ENCODE data around the gene SYMPK.

The SYMPK gene

DNA sequence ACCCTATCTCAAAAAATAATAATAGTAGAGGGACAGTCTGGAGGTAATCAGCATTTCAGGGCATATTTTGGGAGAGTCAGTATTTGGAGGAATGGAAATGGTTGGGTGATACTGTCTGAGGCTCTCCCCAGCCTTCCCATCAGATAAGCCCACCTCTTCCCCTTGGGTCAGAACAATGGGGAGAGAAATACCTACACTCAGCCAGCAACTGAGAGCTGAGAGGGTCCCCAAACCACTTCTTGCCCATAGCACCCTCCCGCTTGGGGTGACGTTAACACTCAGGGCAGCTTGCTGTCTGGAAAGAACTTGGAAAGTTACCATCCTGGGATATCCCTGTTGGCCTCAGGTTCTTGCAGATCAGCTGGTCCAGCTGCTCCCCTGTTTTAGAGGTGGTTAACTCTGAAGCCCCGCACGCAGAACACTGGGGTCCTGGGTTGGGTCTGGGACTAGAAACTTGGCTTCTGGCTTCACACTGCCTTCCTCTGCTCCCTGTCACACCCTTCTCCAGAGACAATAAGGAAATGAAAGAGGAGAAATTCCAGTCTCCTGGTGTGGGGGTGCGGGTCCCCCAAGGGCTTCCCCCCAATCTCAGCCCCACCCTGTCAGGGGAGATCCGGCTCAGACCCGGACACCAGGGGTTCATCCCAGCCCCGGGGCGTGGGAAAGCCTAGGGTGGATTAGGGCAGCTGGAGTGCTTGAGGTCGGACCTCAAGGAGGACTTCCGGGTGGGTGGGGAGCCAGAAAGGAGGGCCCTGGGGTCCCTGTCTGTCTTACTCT is 3.6 kb upstream of the SYMPK start:
- no peak for DNase-seq

DNA sequence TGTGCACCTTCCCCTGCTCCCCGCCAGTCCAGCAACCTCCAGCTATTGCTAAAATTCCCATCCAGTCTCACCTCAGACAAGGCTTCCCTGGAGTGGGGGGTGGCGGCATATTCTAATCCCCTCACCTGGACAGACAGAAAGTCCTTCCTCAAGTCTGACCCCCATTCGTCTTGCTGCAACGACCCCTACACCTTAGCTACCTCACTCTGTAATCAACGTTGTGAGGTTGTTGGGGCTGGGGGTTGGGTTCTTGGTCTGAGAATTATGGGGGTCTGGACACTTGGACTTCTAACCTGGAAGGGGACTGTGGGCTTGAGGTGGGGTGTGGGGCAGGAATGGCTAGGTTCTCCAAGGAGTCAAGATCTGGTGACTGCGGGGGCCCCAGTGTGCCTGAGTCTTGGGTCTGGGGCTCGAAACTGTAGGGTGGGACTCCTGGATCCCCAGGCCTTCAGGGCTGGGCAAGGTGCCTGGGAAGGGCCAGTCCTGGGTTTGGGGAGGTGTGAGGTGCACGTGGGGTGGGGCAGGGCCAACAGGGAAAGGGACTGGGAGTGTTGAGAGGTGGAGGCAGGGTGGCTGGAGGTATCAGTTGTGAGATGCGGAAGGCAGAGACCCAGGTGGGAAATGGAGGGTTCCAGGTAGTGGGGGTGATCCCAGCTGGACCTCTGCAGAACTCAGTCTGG is 2.5 kb upstream of the SYMPK start:
- DNase-seq: no peak

DNA sequence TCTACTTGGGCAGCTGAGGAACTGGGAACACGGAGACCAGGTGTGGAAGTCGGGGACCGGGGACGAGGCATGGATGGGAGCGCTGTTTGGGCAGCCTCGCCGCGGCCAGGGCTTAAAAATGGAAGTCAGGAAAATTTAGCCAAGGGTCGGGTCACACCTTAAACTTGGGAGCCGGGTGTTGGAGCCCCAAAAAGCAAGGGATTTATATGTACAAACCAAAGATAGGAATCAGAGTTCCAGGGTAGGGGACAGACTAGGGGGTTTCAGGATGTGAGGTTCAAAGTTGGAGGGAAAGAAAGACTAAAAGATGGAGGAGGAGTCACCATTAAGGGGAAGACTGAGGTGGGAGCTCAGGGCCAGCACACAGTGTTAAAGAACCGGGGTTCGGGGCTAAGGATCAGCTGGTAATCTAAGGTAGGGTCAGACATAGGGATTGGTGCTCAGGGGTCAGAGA is 1.7 kb upstream of the SYMPK start:
- DNase-seq: no peak

DNA sequence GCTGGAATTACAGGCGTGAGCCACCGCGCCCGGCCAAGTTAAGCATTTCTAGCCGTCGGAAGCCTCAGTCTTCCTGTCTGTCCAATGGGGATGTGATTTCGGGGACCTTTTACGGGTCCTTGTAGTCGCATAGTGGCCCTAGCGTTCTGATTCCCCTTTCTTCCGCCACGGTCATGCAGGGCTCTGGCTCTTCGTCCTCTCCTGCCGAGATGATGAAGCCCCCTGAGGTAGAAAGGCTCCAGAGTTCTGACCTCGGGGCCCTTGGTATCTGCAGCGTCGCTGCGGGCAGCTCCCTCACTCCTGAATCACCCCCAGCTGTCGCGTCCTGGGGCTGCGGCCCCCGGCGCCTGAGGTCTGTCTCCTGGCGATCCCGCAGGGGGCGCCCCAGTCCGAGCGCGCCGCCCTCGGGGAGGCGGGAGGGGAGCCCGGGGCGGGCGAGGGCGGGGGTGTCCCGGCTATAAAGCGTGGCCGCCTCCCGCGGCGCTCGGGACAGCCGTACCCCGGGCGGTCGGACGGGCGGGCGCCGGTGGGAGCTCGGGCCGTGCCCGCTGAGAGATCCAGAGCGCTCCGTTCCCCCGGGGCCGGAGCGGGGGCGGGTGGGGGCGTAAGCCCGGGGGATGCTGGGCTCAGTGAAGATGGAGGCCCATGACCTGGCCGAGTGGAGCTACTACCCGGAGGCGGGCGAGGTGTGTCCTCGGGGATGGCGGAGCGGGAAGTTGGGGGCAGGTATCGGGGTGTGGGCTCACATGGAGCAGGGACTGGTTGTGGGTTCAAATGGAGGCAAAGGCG is 1.1 kb upstream of the SYMPK start, which contains the start of gene FOXA3:
Gene FOXA3, plus strand, starts transcription at position 487 of the 789 bp plus-strand sequence. Its CDS starts 131 bp downstream, at position 618.
- DNase-seq: no peak

DNA sequence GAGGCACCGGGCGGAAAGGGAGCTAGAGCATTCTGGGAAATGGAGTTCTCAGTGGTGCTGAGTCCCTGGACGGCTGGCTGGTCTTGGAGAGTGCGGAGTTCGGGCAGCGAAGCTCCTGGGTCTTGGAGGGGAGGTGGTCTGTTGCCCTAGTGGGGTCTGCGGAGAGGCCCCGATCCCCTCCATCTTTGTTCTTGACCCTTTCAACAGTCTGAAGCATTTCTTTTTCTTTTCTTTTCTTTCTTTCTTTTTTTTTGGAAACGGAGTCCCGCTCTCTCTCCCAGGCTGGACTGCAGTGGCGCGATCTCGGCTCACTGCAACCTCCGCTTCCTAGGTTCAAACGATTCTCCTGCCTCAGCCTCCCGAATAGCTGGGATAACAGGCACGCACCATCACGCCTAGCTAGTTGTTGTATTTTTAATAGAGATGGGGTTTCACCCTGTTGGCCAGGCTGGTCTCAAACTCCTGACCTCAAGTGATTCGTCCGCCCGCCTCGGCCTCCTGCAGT is 440 bp upstream of the SYMPK start:
- no peak for DNase-seq

DNA sequence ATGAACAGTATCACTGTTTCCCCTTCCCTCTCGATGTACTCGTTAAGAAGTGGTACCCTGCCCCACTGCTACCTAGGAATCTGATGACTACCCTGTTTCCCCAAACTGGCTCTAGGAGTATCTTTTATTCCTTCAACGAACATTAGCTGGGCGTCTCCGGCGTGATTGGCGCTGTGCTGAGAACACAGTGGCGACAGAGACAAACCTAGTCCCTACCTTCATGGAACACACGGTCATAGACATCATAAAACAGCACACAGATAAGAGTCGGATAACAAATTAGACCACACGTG is 730 bp downstream of the SYMPK start:
- DNase-seq: no peak

DNA sequence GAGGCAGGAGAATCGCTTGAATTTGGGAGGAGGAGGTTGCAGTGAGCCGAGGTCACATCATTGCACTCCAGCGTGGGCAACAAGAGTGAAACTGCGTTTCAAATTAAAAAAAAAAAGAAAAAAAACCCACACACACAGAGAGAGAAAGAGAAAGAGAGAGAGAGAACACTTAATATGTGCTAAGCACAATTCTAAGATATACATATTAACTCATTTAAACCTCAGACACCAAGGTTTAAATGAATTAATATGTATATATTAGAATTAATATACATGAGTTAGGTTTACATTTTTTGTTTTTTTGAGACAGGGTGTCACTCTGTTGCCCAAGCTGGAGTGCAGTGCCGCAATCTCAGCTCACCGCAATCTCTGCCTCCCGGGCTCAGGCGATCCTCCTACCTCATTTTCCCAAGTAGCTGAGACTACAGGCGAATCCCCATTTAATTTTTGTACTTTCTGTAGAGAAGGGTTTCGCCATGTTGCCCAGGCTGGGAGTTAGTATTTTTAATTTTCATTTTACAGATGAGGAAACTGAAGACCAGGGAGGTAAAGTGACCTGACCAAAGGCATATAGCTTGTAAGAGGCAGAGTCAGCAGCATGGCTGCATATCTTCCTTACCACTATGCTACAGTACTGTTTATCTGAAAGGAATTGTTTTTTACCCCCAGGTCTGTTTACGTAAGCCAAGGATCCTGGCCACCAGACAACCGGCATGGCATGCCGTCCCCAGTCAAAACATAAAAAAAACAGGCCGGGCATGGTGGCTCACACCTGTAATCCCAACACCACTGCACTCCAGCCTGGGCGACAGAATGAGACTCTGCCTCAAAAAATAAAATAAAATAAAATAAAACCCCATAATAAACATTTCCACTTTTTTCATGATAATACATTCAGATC is 2.3 kb downstream of the SYMPK start:
- no peak for DNase-seq

DNA sequence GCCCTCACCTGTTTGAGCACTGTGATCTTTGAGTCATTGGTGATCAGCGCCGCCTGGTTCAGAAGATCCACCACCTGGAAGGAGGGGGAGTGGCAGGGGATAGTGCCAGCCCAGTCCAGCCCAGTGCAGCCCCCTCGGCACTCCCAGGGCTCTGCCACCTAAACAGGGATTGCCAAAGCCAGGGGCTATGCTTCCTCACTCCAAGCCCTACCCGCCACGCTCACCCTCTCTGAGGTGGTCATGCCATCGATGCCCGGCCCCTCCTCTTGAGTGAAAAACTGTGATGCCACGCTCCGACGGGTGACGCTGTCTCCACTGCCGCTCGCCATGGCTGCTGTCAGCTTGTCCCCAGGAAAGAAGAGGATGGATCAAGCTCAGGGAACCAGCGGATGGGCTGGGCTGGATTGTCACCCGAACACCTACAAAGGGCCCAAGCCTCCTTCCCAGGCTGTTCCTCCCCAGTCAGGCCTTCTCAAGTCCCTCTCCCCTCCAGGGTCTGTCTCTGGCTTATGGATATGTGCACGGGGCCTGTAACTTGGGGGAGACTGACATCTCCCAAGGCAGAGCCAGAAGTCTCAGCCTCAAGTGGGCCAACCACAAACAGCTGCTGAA is 8.7 kb downstream of the SYMPK start:
- no peak for DNase-seq

DNA sequence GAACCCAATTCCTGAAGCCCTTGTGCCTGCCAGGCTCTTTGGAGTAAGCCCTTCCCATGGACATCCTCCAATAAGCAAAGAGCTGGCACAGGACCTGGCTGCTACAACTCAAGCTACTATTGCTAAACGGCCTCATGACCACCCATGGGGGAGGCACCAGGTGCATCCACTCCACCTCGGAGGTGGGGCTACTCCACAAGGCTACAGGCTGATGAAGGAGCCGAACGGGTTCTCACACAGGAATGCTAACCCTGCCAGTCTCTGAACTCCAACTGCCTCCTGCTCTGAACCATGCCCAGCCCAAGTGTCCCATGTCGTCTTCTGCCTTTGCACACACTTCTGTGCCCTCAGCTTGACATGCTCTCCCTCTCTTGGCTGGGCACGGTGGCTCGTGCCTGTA is 10.0 kb downstream of the SYMPK start:
- no peak for DNase-seq

DNA sequence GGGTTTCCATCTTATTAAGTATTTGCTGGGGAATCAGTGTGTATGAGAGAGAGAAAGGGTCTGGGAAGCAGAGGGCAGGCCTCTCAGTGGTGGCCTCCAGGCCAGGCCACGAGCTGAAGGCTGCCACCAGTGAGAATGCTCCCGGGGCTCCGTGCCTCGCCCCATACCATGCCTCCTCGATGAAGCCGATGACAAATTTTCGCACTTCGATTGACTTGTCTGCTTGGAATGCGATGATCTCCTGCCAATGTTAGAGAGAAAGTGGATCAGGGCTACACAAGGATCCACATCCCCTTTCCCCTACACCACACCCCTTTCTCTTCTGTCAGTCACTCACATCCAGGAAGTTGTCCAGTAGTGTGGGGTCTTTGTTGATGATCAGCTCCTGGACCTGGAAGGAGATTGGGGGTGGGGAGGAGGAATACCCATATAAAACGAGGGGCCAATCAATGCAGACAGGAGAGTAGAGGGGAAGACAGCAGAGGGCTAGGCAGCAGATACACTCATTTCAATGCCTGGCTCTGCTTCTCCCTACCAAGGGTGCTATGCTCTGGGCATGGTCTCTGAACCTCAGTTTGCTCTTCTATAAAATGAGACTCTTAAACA is 10.7 kb downstream of the SYMPK start:
- no peak for DNase-seq

DNA sequence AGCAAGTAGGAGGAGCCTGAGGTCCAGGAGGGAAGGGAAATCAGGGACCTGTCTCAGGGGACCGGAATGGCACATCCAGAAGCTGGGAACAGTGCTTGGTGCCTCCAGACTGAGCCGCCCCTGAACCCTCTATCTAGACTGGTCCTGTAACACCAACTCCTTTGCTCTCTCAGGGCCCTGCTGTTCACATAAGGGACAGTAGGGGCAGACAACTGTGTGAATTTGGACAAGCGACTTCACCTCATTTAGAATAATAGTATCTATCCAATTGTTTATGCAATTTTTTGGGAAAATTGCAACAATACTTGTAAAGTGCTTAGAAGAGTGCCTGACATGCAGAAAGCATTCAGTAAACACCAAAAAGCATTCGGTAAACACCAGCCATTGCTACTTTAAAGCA is 14.0 kb downstream of the SYMPK start:
- DNase-seq: no peak

DNA sequence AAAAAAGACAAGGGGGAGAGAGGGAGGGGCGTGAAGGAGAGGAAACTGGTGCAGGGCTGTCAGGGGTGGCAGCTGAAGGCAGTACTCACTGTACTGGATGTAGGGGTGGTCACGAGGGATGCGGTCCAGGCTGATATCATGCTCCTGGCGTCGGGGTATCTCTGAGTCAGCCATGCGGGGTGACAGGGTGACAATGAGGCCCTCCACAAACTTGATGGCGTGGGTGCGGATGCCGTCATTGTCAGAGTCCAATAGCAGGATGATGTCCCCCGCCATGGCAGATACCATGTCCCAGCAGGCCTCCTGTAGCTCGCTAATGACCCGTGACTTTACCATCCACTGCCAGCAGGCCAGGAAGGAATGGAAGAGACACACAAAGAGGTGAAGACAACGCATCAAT is 15.3 kb downstream of the SYMPK start:
- no peak for DNase-seq

DNA sequence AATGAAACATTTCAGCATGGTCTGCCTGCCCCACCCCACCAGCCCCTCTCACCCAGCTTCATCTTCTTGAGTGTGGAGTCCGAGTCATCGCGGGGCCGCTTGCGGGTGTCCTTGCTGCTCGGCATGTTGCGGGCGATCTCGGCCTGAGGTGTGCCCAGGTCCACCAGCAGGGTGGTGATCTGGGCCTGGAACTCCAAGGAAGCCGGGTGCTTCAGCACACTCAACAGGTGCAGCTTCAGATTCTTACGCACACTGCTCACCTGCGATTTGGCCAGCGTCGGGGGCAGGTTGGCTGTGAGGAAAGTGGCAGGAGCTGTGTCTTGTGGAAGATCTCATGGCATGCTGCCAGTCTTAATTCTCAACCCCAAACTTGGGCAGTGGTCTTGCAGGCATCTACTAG is 20.7 kb downstream of the SYMPK start:
- no peak for DNase-seq

DNA sequence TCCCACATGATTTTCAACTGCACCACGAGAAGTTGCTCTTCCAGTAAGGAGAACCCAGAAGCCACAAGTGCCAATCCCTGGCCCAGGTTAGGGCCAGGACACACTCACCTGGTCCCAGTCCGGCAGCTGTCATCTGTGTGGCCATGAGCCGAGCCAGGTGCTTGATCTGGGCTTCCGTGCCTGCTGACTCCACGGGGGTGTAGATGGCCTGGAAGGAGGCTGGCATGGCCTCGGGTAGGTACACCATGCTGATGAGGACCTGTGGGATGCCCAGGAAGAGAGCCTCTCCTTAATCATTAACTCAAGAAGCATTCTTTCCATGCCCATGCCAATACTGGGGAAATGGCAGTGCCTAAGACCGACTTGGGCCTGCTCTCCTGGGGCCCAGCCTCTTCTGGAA is 28.0 kb downstream of the SYMPK start:
- DNase-seq: no peak

DNA sequence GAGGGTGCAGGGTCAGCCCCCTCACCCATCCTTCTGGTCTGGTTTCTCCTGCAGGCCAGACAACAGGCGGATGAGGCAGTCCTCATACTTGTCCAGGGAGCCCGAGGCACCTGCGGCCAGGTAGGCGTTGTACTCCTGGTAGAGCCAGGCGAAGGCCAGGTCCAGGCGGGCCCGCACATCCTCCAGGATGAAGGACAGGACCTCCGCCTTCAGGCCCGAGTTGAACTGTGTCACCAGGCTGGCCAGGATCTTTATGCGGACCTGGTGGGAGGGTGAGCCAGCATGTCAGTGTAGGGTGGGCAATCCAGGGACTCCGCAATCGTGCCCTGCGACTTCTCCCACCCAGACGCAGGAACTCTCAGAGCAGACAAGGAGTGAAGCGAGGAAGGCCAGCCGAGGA is 34.0 kb downstream of the SYMPK start:
- no peak for DNase-seq

DNA sequence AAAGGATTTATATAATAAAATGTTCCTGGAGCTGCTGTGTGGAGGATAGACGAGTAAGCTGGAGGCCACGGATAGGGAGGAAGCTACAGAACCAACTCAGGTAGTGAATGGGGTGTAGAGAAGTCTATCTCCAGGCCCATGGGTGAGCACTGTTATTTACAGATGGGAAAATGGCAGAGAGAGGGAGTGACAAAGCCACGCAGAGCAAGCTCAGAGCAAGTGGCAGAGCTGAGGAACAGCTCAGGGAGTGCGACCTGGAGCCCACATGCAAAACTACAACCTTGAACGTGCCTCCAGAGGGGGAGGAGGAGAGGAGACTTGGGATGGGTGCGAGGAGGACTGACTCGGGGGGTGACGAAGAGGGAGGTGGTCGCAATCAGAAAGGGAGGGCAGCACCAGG is 34.4 kb downstream of the SYMPK start:
- DNase-seq: no peak

DNA sequence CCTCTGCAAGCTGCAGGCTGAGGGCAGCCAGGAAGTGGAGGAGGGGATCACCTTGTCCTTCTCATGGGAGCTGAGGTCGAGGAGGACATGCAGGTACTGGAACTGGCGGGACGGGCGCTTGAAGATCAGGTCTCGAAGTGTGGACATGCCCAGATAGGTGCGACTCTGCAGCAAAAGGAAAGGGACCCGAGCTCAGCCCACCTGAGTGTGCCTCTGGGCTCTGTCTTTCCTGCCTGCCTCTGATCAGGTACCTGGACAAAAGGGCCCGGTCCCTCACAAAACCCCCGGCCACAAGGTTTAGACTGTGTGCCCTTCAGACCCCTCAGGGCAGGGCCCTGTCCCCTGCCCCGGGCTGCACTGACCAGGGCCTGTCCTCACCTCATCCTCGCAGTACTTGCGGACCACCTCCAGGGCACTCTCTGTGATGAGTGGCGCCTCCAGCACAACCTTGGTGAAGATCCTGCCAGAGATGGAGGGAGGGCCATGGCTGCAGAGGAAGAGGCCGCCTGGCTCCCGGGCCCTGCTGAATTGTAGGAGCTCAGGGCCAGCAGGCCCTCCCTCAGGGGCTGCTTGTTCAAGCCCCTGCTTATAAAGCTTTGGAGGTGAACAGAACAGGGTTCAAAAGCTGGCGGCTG is 35.4 kb downstream of the SYMPK start:
- DNase-seq: no peak

DNA sequence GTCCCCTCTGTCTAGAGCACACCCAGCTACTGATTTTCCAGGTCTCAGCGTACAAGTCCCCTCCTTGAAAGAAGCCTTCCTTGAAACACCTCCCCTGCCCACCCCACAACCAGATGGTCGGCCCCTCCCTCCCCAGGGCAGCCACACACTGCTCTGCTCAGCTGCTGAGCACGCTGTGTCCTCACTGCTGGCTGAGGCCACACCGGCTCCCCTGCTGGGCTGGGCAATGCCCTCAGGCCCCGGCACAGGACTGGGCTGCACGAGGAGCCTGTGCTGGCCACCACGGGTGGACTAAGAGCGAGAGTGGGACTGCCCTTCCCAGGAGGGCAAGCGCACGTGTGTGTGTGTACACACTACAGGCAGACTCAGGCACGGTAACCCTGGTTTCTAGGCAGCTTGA is 36.0 kb downstream of the SYMPK start:
- DNase-seq: no peak

DNA sequence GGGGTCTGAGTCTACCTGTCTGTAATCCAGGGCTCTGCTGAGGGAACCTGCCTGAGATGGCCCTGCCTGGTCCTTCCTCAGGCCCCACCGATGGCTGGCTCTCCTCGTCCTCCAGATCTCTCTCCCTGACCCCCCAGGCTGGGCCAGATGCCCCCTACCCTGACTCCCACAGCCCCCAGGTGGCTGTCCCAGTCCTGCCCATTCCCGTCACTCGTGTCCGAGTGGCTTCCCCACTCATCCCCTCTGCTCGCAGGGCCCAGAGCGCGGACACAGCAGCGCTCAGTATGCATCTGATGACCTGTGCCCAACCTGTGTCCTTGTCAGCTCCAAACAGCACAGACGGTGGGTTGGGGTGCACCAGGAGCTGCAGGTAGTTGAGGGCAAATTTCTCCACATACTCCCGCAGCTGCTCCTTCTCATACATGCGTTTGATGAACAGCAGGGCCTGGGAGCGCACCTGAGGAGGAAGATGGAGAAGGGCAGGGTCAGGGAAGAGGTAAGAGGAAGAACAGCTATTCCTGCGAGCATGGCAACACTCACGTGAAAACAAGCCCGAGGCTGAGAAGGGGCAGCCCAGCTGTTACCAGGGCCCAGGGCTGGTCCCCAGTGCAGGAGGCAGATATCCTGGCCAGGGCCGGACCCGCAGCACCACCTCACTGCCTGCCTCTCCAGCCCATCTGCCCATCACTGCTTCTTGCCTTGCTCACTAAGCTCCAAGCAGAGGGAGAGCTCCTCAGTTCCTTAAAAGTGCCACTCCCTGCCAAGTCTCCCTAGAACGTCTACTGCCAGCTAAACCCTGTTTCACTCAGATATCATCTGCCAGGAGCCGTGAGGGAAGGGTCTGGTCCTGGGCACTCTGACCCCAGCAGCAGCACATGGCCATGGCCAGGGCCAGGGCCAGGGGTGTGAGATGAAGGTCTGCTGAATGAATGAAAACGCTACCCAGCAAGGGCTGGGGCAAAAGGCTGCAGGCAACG is 36.7 kb downstream of the SYMPK start:
- DNase-seq: no peak

DNA sequence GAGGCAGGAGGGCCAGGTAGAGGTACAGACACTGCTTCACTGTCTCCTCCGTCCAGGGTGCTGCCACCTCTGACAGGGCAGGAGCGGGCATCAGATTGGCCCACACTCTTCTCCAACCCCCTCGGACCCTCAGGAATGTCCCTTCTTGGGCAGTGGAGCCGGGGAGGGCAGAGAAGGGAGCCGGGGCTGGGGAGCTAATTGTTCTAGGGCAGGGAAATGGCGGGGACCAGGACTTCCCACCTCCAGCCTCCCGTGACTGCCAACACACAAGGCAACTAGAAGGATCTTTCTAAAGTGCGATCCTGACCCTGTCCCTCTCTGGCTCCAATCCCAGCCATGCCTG is 37.7 kb downstream of the SYMPK start:
- no peak for DNase-seq
